DMS53 treated with DMSO at 0.1 percent for 48 hours (cell line): Measurements from ENCODE around the gene KCNJ5.
"Not testable (repeated sequence)": the region's sequence is repeated elsewhere in the genome, so short reads cannot be mapped to it uniquely, and the experiment has no call there.

Experiments
- DNase-seq: peaks from one replicate; lab custom pipeline; 2025; ENCODE audit not compliant: unreplicated experiment; lab: John Stamatoyannopoulos, UW

KCNJ5 gene

DNA sequence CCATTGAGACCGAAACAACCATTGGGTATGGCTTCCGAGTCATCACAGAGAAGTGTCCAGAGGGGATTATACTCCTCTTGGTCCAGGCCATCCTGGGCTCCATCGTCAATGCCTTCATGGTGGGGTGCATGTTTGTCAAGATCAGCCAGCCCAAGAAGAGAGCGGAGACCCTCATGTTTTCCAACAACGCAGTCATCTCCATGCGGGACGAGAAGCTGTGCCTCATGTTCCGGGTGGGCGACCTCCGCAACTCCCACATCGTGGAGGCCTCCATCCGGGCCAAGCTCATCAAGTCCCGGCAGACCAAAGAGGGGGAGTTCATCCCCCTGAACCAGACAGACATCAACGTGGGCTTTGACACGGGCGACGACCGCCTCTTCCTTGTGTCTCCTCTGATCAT, 20.5 kb downstream of the KCNJ5 start:
- no peak for DNase-seq

DNA sequence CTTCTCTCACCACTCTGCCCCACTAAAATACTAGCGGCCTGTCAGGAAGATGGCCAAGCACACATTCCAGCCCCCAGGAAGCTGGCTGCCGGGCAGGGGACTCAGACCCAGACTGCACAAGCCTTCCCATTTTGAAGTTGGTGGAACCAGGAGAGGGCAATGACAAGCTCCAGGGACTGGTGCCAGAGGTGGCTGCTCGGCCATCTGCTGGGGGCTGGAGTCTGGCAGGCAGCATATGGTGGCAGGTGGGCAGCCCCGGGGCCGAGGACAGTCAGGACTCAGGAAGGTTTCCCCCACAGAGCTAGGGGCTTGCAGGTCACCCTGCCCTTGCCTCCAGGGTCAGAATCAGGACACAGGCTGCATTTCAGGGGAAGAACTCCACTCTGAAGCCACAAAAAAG, 22.6 kb downstream of the KCNJ5 start:
- DNase-seq: no peak

- no peak for DNase-seq
Measured at GRCh38 chr11:128914216-128915148, 23.3 kb downstream of the KCNJ5 start.

DNA sequence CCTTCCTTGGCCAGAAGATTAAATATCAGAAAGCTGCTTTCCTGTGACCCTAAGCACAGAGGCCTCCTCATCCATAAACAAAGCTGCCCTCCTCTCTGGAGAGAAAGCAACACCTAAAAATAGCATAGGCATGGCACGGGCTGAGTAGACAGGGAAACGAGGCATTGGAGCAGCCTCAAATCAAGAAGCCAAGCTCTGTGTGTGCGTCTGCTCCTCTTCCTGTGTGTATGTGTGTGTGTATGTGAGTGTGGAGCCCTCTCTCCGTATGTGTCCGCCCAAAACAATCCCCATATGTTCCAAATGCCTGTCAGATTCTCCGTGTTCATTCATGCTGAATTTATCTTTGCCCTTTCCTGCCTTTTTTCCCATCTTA, 24.0 kb downstream of the KCNJ5 start:
- no peak for DNase-seq

- no peak for DNase-seq
Measured at GRCh38 chr11:128916037-128916572, 24.9 kb downstream of the KCNJ5 start.

DNA sequence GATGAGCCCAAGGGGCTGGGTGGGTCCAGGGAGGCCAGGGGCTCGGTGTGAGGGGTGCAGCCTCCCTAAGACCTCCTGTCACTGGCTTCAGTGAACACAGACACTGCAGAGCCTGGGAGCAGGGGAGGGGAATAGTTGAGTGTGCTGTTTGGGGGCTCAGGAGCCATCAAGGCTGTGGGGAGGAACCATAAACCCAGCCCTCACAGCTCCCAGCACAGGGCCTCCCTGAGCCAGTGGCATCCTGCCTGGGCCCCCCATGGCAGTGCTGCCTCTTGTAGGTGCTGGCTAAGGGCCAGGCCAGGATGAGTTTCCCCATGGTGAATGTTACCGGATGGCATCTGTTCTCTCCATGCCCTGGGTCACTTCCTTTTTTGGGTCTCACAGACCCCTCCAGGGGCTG, 25.5 kb downstream of the KCNJ5 start:
- DNase-seq: no peak

GRCh38 chr11:128917144-128917724, 26.1 kb downstream of the KCNJ5 start:
- DNase-seq: no peak

- no peak for DNase-seq
Measured at GRCh38 chr11:128919216-128919615, 28.1 kb downstream of the KCNJ5 start.

DNA sequence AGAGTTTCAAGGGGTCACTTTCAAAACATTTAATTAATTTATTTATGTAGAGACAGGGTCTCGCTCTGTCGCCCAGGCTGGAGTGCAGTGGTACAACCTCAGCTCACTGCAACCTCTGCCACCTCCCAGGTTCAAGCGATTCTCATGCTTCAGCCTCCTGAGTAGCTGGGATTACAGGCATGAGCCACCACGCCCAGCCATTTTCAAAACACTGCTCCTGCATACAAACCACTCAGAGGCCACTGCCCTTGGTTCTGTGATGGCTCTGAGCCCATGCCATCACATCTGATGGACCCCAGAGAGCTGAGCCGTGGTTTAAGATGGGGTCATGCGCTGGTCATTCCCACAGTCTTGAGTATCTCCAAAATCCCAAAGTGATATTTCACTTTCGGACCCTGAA, 28.5 kb downstream of the KCNJ5 start:
- DNase-seq: not testable (repeated sequence)

DNA sequence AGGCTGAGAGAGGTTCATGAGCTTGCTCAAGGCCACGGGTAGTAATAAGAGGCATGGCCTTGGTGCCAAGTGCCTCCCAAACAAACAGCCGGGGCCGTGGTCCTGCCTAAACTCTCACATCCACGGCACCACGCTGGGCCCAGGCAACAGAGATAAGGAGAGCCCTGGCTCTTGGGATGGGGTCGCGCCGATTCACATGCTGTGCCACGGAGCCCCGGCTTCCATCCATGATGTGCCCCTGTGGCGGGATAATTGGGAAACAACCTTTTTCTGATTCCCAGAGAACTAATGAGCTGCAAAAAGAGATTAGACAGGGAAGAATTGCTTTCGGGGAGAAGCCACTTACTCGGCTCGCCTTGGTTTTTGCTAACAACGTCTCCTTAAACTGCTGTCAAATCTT, 29.5 kb downstream of the KCNJ5 start:
- DNase-seq: no peak

DNA sequence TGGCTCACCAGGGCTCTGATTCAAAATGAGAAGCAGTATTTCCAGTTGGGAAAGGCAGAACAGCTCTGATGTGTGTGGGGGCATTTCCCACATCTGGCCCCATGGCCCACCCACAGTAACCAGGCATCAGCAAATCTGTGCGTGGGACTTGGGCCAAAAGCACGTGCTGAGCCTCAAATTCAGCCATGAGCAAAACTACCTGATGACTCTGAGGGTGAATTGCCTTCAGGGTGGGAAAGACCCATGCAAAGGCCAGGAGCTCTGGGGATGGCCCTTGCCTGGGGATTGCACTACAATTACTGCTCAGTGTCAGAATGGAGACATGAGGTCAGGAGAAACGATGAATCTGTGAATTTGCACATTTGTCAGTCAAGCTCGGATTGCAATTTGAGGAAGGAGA, 30.6 kb downstream of the KCNJ5 start:
- DNase-seq: no peak

DNA sequence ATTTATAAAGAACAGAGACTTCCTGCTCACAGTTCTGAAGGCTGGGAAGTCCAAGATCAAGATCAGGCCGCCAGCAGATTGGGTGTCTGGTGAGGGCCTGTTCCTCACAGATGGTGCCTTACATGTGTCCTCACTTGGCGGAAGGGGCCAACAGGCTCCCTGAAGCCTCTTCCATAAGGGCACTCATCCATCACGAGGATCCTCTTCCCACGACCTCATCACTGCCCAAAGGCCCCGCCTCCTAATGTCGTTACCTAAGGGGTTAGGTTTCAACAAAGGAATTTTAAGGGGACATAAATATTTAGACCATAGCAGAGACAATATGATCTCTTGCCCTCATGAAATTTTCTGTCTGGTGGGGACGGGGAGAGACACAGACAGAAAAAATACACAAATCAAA, 32.9 kb downstream of the KCNJ5 start:
- no peak for DNase-seq

DNA sequence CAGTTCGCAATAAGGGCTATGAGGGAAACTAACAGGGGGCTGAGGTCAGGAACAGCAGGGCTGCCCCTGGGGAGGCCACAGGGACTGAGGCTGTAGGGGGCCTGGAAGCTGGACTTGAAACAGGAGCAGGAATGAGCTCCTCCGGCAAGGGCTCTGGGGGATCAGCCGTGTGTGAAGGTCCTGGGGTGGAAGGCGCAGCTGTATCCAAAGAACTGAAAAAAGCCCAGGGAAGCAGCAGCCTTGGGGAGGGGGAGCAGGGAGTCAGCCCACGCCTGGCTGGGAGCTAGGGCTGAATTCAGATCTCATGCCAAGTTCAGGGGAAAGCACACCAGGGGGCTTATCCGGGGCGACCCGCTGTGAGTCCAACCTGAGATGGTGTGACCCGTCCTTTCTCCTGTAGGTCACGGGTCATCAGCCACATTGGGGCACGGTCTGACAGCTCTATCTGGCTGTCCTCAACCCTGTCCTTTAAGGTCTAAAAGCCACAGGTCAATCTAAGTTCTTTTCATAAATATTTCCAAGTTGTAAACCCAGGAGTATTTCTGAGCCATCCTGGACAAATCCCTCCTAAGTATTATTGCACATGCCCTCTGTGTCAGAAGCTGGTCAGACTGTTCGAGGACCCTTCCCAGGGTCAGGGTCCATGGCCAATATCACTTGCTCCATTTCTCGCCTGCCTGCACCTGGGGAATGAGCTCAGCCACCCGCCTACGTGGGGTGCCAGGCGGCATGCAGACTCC, 33.5 kb downstream of the KCNJ5 start:
- DNase-seq: no peak

GRCh38 chr11:128925250-128925600, 34.1 kb downstream of the KCNJ5 start:
- DNase-seq: no peak

DNA sequence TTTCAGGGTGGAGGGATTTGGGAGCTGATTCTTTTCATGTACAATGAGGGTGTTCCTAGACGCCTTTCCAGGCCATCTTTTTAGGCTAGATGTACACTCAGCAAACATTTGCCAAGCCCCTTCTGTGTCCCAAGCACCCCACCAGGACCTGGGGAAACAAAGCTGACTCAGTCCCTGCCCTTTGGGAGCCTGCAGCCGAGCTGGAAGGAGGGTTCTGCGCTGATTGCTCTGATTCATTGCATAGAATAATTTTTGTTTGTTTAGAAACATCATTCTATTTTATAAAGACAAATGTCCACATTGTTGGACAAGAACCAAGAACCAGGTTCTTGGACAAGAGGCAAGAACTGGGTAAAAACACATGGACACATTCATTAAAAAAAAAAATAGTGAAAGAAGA, 34.8 kb downstream of the KCNJ5 start:
- no peak for DNase-seq

DNA sequence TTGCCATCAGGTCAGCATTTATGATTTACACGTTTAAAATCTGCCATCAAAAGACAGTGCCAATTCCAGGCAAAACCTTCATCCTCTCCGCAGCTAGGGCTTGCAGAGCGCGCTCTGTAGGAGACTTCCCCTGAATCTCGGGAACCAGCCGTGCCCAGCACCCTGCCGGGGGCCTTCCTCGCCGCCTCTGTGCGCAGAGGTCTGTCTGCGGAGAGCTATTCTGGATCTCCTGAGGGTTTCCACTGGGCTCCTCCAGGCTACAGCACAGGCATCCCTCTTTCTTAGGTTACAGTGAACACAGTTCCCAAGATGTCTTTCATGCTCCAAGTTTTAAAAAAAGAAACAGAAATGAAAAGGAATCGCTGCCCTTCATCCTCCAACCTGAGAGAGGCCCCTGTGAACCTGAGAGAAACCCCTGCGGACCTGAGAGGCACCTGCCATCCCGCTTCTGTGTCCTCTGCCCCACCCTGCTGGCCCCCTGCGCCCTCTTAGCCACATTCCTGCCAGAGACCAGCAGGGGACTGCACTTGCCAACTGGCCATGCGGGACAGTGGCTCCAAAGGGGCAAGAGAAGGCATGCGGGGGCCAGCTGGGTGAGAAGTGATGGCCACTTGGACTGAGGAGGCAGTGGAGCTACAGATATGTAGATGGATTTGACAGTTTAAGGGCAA, 35.4 kb downstream of the KCNJ5 start:
- no peak for DNase-seq

DNA sequence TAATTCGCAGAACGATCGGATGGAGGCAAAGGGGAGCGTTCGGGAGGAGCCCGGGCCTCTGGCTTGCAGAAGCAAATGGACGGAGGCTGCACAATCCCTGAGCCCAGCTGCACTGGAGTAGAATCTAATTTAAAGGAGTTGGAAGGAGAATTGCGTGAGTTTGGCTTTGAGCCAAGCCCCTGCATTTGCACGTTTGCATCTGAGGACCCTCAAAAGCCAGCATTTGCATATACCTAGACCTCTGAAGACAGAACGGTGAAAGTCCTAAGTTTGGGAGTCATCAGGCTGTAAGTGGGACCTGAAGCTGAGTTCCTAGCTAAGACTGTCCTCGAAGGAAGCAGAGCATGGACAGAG, 35.9 kb downstream of the KCNJ5 start:
- DNase-seq: no peak

DNA sequence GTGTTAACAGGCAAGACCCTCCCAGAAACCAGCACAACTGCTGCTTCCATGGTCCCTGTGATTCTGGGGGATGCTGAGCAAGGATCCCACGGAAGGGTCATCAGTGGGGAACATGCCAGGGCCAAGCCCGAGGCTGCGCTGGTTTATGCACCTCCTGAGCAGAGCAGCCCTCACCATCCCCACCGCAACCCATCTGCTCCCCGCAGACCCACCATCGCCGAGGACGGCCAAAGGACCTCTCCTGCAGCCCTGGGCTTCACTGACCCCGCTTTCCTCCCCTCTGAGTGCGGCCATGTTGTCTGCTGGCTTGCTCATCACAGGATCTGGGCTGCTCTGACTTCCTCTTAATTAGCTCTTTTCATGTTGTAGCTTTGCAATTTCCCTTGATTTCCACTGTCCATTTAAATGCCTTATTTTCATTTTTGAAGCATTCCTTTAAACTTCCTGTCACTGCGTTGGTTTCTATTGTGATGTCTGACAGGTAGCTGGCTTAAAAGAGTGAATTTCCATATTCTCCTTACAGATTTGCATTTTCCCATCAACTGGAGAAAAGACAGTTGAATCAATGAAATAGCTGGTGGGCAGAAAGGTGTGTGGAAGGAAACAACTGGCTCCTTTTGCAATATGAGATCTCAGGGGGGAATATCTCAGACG, 36.7 kb downstream of the KCNJ5 start:
- no peak for DNase-seq

DNA sequence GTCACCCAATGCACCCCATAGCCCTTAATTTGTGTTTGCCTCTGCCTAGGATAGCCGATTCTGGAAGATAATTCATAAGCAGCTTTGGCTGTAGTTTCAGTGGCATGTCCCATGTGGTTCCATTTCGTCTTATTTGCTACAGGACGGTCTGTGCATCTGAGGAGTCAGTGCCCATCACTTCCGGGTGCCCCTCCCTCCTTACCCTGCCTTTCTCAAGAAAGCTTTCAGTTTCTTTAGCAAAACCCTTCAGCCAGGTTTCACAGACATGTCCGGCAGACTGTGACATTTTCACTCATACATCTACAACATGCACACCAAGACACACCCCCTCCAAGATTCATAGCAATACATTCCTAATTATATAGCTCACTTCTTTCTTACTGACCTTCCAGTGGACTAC, 37.2 kb downstream of the KCNJ5 start:
- no peak for DNase-seq

DNA sequence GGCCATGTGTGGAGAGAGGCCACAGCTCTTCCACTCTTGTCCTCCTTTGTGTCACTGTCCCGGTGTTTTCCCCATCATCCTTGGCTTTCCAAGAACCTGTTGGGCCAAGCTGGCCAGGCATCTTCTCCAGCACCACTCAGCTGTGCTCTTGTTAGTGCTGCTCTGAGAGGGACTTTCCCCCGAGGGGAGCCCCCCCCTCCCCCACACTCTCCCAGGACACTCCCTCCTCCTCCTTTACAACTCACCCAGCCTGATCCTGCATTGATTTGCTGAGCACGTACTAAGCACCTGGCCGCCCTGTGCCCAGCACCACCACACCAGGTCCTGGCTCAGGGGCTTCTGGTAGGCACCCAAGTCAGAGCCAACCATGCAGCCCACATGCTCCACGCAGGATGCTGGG, 38.3 kb downstream of the KCNJ5 start:
- no peak for DNase-seq

DNA sequence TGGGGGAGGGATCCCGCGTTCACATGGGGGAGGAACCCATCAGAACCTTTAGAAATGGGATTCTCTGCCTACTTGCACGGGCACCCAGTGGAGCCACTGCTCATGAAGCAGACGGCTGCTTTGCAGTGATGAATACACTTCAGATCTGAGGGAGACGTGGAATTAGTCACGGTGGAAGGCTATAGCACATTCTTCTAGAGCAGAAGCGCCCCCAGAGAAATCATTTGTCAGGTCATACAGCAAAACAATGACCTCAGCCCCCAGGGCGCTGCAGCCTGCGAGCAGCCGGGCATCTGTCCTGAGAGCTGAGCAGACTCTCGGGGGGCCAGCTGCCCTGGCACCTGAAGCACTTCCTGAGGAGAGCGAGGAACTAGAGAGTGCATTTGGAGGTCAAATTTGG, 38.8 kb downstream of the KCNJ5 start:
- DNase-seq: no peak
